Activated T-helper 17 cell treated with anti-CD3 and anti-CD28 coated beads, Interleukin-2, amount 50 U/mL, for 72 hours (primary cell): ENCODE measurements around the gene CD247. TPM values are rescaled to one million over a fixed set of nuclear protein-coding genes. Genes with fewer than 3 reads are reported as not detected.

Experiments used
- ATAC-seq: fragments of 150-1000 bp; cut with Tn5 transposase; replicated peaks from 2 replicates; pipeline ENCODE4 v1.10.0; 2021; ENCODE audit warnings: mild to moderate bottlenecking, moderate library complexity
- H3K27ac Mint-ChIP-seq: one replicate; pipeline ENCODE4 v1.8.0; 2022; ENCODE audit warnings: mixed read lengths
- H3K27me3 Mint-ChIP-seq: one replicate; pipeline ENCODE4 v1.8.0; 2022; ENCODE audit warnings: mixed read lengths
- H3K36me3 Mint-ChIP-seq: one replicate; pipeline ENCODE4 v1.8.0; 2022; ENCODE audit warnings: low read depth, mild to moderate bottlenecking, mixed read lengths
- H3K4me1 Mint-ChIP-seq: one replicate; pipeline ENCODE4 v1.8.0; 2022; ENCODE audit warnings: mixed read lengths
- H3K4me3 Mint-ChIP-seq: one replicate; pipeline ENCODE4 v1.8.0; 2022; ENCODE audit warnings: mild to moderate bottlenecking, mixed read lengths
- H3K9me3 Mint-ChIP-seq: one replicate; pipeline ENCODE4 v1.8.0; 2022; ENCODE audit warnings: mixed read lengths
- total RNA-seq, 2 donors: library from RNA; stranded (reverse); gene quantifications; one replicate each; pipeline ENCODE4 v1.2.3, GENCODE V29; 2022

Gene CD247
- total RNA-seq, 2 donors from 2014 or later: 168 to 217 TPM

DNA sequence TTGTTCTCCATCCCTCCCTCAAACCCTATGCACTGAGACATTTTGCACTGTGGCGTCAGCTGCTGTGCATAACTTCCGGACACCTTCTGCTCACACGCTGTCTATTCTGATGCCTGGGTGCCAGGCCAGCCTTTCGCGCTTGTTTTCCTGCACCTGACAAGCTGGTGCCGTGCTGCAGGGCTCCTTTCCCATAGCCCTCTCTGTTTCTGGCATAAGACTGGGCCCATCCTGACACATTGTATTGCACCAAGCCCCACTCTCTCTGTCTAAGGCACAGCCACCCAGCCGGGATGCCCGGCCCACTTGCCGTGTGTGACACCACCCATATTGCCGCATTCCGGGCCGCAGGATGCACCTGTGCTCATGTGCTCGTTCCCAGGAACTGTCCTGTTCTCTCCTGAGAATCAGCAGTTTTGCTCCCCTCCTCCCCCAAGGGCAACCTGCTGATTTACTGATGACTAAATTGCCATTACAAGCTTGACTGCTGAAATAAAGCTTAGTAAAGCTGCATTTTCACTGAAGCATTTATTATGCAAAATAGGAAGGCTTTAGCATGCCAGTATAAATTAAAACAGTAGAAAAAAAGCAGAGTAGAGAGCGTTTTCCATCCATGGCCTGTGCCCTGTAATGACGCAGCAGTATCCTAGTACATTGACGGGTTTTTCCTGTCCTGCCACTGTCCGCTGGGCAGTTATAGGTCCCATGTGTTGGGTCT is 88.0 kb downstream of the CD247 start:
- Mint-ChIP-seq H3K9me3 (no peaks in the 10 kb centered on the region), H3K4me1 (peaks cover 16% of the 10 kb centered on the region), H3K36me3 (peaks cover 67% of the 10 kb centered on the region), H3K4me3 (peak overlapping the region; percentile 18), H3K27me3 (no peaks in the 10 kb centered on the region), H3K27ac (peak overlapping the region; percentile 88)
- ATAC-seq: no peak

DNA sequence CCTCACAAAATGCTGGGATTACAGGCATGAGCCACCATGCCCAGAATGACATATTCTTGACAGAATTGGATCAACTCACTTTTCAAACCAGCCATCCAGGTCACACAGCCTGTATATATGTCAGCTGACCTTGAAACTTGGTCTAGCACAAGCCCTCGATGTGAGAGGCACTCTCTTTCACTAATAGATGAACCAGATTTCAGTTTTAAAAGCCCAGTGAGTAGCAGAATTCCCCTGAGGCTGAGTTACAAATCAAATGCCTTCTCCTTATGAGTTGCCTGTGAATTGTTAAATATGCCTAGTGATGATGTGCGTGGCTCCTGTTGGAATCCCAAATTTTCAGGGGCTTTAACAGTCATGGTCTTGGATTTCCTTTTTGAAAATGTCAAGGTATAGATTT is 88.7 kb downstream of the CD247 start:
- peaks cover 62% of the 10 kb centered on the region for H3K36me3 Mint-ChIP-seq
- H3K9me3 Mint-ChIP-seq: no peaks in the 10 kb centered on the region
- no peaks in the 10 kb centered on the region for H3K27me3 Mint-ChIP-seq
- H3K4me1 Mint-ChIP-seq: peaks cover 16% of the 10 kb centered on the region
- H3K4me3 Mint-ChIP-seq: peak overlapping the region; percentile 25
- H3K27ac Mint-ChIP-seq: peak overlapping the region; percentile 88
- peak; percentile 18 for ATAC-seq

- Mint-ChIP-seq H3K9me3 (no peaks in the 10 kb centered on the region), H3K4me1 (peaks cover 16% of the 10 kb centered on the region), H3K4me3 (peak overlapping the region; percentile 25), H3K27ac (peak overlapping the region; percentile 88), H3K27me3 (no peaks in the 10 kb centered on the region), H3K36me3 (peaks cover 49% of the 10 kb centered on the region)
- ATAC-seq: peak; percentile 77
Measured at GRCh38 chr1:167428395-167428794, 89.9 kb downstream of the CD247 start.

- Mint-ChIP-seq H3K4me3 (no peak overlapping the region), H3K9me3 (no peaks in the 10 kb centered on the region), H3K27ac (peak overlapping the region; percentile 88)
Measured at GRCh38 chr1:167427848-167428247, 90.5 kb downstream of the CD247 start.

DNA sequence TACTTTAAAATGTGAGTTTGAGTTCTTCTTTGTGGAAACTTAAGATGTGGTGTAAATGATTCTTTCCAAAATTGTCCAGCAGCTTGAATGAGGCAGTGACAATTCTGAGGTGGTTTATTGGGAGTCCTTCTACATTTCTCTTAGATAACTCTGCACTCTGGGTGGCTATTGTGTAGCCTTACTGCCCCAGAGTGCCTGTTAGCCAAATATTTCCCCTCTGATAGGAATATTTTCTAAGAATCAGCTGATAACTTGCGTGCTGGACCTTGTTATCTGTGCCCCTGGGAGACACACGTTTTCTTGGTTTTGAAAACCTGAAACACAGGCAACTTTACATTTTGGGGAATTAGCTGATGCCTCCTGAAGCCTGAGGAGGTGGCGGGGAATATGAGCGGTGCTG is 91.6 kb downstream of the CD247 start:
- H3K4me3 Mint-ChIP-seq: no peak overlapping the region
- ATAC-seq: no peak
- no peaks in the 10 kb centered on the region for H3K9me3 Mint-ChIP-seq
- H3K36me3 Mint-ChIP-seq: peaks cover 33% of the 10 kb centered on the region
- peaks cover 16% of the 10 kb centered on the region for H3K4me1 Mint-ChIP-seq
- H3K27me3 Mint-ChIP-seq: no peaks in the 10 kb centered on the region
- peak overlapping the region; percentile 88 for H3K27ac Mint-ChIP-seq

More at GRCh38 chr1:167427848-167428247, 90.5 kb downstream of the CD247 start:
- no peak for ATAC-seq
- H3K27me3 Mint-ChIP-seq: no peaks in the 10 kb centered on the region
- H3K36me3 Mint-ChIP-seq: peaks cover 44% of the 10 kb centered on the region
- peaks cover 16% of the 10 kb centered on the region for H3K4me1 Mint-ChIP-seq

DNA sequence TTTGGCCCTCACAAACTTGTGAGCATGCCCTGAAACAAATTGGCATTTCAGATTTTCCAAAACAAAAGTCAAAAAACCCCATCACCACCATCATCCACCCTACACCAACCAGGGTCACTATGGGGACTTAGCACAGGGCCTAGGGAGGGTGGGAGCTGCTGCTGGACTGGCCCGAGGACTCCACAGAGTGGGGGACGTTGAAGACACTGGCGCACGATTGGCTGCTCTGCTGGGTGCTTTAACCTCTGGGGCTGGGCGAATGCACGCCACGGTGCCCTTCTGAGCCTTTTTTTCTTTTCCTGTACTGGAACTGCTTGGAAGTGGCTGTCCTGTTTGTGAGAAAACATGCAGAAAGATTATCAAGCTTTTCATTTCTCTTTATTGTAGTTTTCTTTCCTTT is 92.8 kb downstream of the CD247 start:
- no peak for ATAC-seq
- Mint-ChIP-seq H3K36me3 (peaks cover 20% of the 10 kb centered on the region), H3K27me3 (no peaks in the 10 kb centered on the region), H3K27ac (peak overlapping the region; percentile 88), H3K4me3 (no peak overlapping the region), H3K4me1 (peaks cover 15% of the 10 kb centered on the region), H3K9me3 (no peaks in the 10 kb centered on the region)

- Mint-ChIP-seq H3K4me1 (peaks cover 9% of the 10 kb centered on the region), H3K36me3 (peaks cover 5% of the 10 kb centered on the region), H3K4me3 (no peak overlapping the region), H3K27me3 (no peaks in the 10 kb centered on the region), H3K27ac (peak overlapping the region; percentile 88), H3K9me3 (no peaks in the 10 kb centered on the region)
- ATAC-seq: no peak
Measured at GRCh38 chr1:167423684-167424619, 94.4 kb downstream of the CD247 start.

DNA sequence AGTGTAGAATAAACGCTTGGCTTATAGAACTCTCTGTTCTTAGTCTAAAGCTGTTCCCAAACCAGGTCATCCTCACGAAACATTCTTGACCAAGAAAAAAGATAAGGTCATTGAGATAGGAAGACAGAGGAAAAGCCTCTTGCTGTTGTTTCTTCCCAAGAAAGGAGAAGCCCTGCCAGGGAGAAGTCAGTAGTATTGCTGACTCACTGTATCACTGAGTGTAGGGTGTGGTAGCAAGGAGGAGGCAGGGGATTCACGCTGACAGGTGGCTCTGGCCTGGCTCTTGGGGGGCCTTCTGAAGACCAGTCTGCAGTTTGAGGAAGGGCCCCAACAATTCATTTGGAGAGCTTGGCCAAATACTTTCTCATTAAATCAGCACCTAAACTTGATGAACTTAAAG is 97.8 kb downstream of the CD247 start:
- H3K4me3 Mint-ChIP-seq: no peak overlapping the region
- H3K27ac Mint-ChIP-seq: peak overlapping the region; percentile 43
- ATAC-seq: no peak
- H3K27me3 Mint-ChIP-seq: no peaks in the 10 kb centered on the region
- H3K36me3 Mint-ChIP-seq: peaks cover 19% of the 10 kb centered on the region
- H3K9me3 Mint-ChIP-seq: no peaks in the 10 kb centered on the region
- H3K4me1 Mint-ChIP-seq: no peaks in the 10 kb centered on the region

DNA sequence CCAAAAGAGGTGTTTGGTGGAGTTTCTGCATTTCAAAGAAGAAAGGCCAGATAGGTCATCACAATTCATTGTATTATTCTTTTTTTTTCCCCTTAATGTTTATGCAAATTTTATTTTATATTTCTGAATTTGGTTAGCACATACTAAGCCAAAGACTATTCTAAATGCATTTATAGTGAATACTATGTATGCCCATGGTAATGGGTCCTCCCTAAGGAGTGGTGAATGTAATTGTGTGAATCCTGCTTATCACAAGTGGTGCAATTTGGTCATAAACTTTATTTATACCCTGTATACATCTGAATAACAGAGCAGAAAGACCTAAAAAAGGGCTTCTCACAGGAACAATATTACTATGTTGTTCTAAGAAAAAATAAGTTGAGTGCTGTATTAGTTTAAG is 99.1 kb downstream of the CD247 start:
- H3K4me3 Mint-ChIP-seq: no peak overlapping the region
- peaks cover 31% of the 10 kb centered on the region for H3K36me3 Mint-ChIP-seq
- no peaks in the 10 kb centered on the region for H3K27me3 Mint-ChIP-seq
- H3K27ac Mint-ChIP-seq: no peak overlapping the region
- H3K9me3 Mint-ChIP-seq: no peaks in the 10 kb centered on the region
- ATAC-seq: no peak
- no peaks in the 10 kb centered on the region for H3K4me1 Mint-ChIP-seq

GRCh38 chr1:167418391-167418790 is 99.9 kb downstream of the CD247 start:
- no peak overlapping the region for H3K4me3 Mint-ChIP-seq
- no peak for ATAC-seq

GRCh38 chr1:167416506-167416905 is 101.8 kb downstream of the CD247 start:
- Mint-ChIP-seq H3K4me1 (peaks cover 15% of the 10 kb centered on the region), H3K9me3 (no peaks in the 10 kb centered on the region)

More at GRCh38 chr1:167418391-167418790, 99.9 kb downstream of the CD247 start:
- Mint-ChIP-seq H3K4me1 (no peaks in the 10 kb centered on the region), H3K27me3 (no peaks in the 10 kb centered on the region), H3K9me3 (no peaks in the 10 kb centered on the region), H3K36me3 (peaks cover 38% of the 10 kb centered on the region), H3K27ac (no peak overlapping the region)

GRCh38 chr1:167413328-167413727 is 105.0 kb downstream of the CD247 start:
- peaks cover 62% of the 10 kb centered on the region for H3K36me3 Mint-ChIP-seq
- H3K27ac Mint-ChIP-seq: peak overlapping the region; percentile 90
- peaks cover 16% of the 10 kb centered on the region for H3K4me1 Mint-ChIP-seq
- ATAC-seq: no peak
- H3K4me3 Mint-ChIP-seq: peak overlapping the region; percentile 38
- H3K9me3 Mint-ChIP-seq: no peaks in the 10 kb centered on the region
- no peaks in the 10 kb centered on the region for H3K27me3 Mint-ChIP-seq

More at GRCh38 chr1:167416506-167416905, 101.8 kb downstream of the CD247 start:
- no peak for ATAC-seq
- Mint-ChIP-seq H3K4me3 (no peak overlapping the region), H3K27ac (no peak overlapping the region), H3K27me3 (no peaks in the 10 kb centered on the region), H3K36me3 (peaks cover 55% of the 10 kb centered on the region)

DNA sequence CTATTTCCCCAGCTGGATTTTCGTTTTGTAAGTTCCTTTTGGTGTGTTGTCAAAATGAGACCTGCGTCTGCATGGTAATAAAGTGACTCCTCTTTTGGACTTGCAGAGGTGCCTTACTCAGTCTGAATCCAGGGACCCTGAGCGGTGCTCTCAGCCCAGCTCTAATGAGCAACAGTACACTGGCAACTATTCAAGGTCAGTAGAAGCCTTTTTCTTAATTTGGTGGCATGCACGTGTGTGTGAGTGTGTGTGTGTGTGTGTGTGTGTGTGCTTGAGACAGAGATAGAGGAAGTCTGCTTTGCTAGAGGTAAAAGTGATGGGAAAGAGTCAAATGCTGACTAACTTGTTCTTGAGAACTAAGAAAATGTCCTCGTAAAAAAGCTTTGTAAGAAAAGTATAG is 105.4 kb downstream of the CD247 start:
- ATAC-seq: peak; percentile 68
- peaks cover 66% of the 10 kb centered on the region for H3K36me3 Mint-ChIP-seq

DNA sequence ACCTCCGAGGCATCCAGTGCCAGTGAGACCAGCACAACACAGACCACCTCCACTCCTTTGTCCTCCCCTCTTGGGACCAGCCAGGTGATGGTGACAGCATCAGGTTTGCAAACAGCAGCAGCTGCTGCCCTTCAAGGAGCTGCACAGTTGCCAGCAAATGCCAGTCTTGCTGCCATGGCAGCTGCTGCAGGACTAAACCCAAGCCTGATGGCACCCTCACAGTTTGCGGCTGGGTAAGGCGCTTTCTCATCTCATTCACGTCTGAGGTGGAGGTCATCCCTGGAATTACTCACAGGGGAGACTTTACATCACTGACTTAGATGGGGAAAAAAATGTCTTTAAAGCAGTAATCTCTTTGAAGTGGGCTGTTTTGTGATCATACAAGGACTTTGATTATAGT is 106.3 kb downstream of the CD247 start:
- H3K27ac Mint-ChIP-seq: peak overlapping the region; percentile 90
- peaks cover 16% of the 10 kb centered on the region for H3K4me1 Mint-ChIP-seq
- H3K36me3 Mint-ChIP-seq: peaks cover 70% of the 10 kb centered on the region
- H3K27me3 Mint-ChIP-seq: no peaks in the 10 kb centered on the region
- peak overlapping the region; percentile 58 for H3K4me3 Mint-ChIP-seq
- no peaks in the 10 kb centered on the region for H3K9me3 Mint-ChIP-seq
- ATAC-seq: peak; percentile 86

More for the DNA sequence above, 105.4 kb downstream of the CD247 start:
- H3K27ac Mint-ChIP-seq: peak overlapping the region; percentile 90
- peak overlapping the region; percentile 38 for H3K4me3 Mint-ChIP-seq
- H3K9me3 Mint-ChIP-seq: no peaks in the 10 kb centered on the region
- H3K4me1 Mint-ChIP-seq: peaks cover 16% of the 10 kb centered on the region
- H3K27me3 Mint-ChIP-seq: no peaks in the 10 kb centered on the region
